GM10266 (cell line): ENCODE results near the gene RAMACL.

ENCODE experiments used
- DNase-seq: peaks from one replicate; pipeline ENCODE4 v3.0.0; 2012; ENCODE audit errors: extremely low spot score
- CTCF ChIP-seq: IDR thresholded peaks from 2 replicates; pipeline ENCODE4 v1.5.1; 2012; ENCODE audit warnings: mild to moderate bottlenecking, low read depth; ENCODE audit not compliant: control insufficient read depth, insufficient read depth; ENCODE audit errors: missing control alignments

Gene RAMACL

GRCh38 chr6:166581091-166581511, 5.4 kb downstream of the RAMACL start:
- no peak for TF ChIP-seq CTCF
- no peak for DNase-seq

GRCh38 chr6:166580076-166581050, 6.1 kb downstream of the RAMACL start:
- no peak for DNase-seq
- no peak for TF ChIP-seq CTCF

GRCh38 chr6:166579237-166579850, 7.1 kb downstream of the RAMACL start:
- no peak for DNase-seq
- TF ChIP-seq CTCF: no peak

- TF ChIP-seq CTCF: no peak
- no peak for DNase-seq
Observed at GRCh38 chr6:166578536-166579236, 7.8 kb downstream of the RAMACL start.

- no peak for TF ChIP-seq CTCF
- no peak for DNase-seq
Observed at GRCh38 chr6:166575205-166575604, 11.3 kb downstream of the RAMACL start.

GRCh38 chr6:166573511-166574216, 12.8 kb downstream of the RAMACL start:
- TF ChIP-seq CTCF: no peak
- DNase-seq: no peak
